HG02981 (cell line): ENCODE results near the gene ZFAND5.

Experiments
- ATAC-seq: cut with Tn5 transposase; IDR thresholded peaks from one replicate; pipeline ENCODE4 v1.9.1; 2021; ENCODE audit warnings: mild to moderate bottlenecking, moderate library complexity; ENCODE audit not compliant: unreplicated experiment

The ZFAND5 gene

GRCh38 chr9:72364679-72365524 lies at the start of gene ZFAND5:
ZFAND5 (minus strand) TSS chr9:72365208; CDS start chr9:72360778, 4,430 bp downstream.
- ATAC-seq, result peak; percentile 77

- ATAC-seq, result no peak
These were observed 47.6 kb upstream of the ZFAND5 start for GRCh38 chr9:72412483-72413040.

GRCh38 chr9:72410214-72410613 lies 45.2 kb upstream of the ZFAND5 start:
- ATAC-seq, result no peak

- no peak for ATAC-seq
These were observed 42.1 kb upstream of the ZFAND5 start for GRCh38 chr9:72407114-72407513.

GRCh38 chr9:72402744-72403143 lies 37.7 kb upstream of the ZFAND5 start:
- no peak for ATAC-seq

GRCh38 chr9:72401396-72401795 lies 36.4 kb upstream of the ZFAND5 start:
- ATAC-seq, result no peak

- ATAC-seq, result no peak
These were observed 35.9 kb upstream of the ZFAND5 start for GRCh38 chr9:72400866-72401265.

GRCh38 chr9:72399391-72399790 lies 34.4 kb upstream of the ZFAND5 start:
- no peak for ATAC-seq

GRCh38 chr9:72396247-72397091 lies 31.5 kb upstream of the ZFAND5 start:
- ATAC-seq, result no peak

GRCh38 chr9:72394066-72394465 lies 29.1 kb upstream of the ZFAND5 start:
- no peak for ATAC-seq

- no peak for ATAC-seq
These were observed 25.9 kb upstream of the ZFAND5 start for GRCh38 chr9:72390907-72391306.

GRCh38 chr9:72386186-72386585 lies 21.2 kb upstream of the ZFAND5 start:
- ATAC-seq, result no peak

GRCh38 chr9:72384710-72385485 lies 19.9 kb upstream of the ZFAND5 start:
- ATAC-seq, result no peak

GRCh38 chr9:72383978-72384709 lies 19.1 kb upstream of the ZFAND5 start:
- no peak for ATAC-seq

GRCh38 chr9:72382405-72382804 lies 17.4 kb upstream of the ZFAND5 start:
- ATAC-seq, result no peak

- ATAC-seq, result no peak
These were observed 12.0 kb upstream of the ZFAND5 start for GRCh38 chr9:72377041-72377440.

- ATAC-seq, result no peak
These were observed 6.1 kb upstream of the ZFAND5 start for GRCh38 chr9:72371151-72371550.

- ATAC-seq, result peak; percentile 34
These were observed 683 bp upstream of the ZFAND5 start for GRCh38 chr9:72365525-72366256.

- ATAC-seq, result peak; percentile 34
These were observed 915 bp downstream of the ZFAND5 start for GRCh38 chr9:72363908-72364678.
